ENCODE results near the gene DOK4.
A peak's percentile ranks its signal among the peaks of the same experiment; 100 is the strongest.

The DOK4 gene

DNA sequence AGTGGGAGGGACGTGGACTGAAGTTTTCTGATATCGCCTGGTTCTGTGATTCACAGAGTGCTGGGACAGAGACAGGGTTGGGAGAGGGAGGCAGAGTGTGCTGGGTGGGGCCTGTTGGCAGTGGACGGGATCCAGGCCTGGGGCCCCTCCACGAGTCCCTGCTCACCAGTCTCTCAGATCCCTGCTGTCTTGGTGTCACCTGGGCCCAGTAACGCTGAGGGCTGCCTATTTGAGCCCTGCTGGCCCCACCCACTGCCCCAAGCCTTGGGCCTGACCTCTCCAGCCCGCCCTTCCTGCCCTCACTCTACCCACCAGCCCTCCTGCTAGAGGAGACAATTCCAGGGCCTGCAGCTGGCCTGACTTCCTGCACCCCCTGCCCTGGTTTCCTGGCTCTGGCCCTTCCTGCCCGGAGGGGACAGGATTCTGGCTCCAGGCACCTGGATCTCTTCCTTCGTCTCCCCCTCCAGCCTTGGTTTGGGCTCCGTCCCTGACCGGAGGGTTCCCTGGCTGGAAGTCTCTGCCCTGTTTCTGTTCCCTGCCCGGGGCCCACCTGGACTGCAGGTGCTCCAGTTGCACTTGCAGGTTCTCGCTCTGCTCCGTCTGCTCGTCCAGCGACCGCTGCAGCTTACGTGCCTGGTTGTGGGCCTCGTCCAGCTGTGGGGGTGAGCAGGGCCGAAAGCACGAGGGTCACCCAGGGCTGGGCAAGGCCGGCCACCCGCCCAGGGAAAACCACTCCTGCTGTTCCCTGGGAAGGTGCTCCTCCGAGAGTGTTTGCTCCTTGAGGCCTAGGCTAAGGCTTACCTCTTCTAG lies 28.7 kb upstream of the DOK4 start:
- DNase-seq (ENCODE audit: insufficient read length, low spot score) (no peak), FAIRE-seq (no peak)
- TF ChIP-seq CTCF (IDR thresholded peaks at IDR 0.05; ENCODE audit: insufficient read depth, missing control alignments) = no peak

- no peak for DNase-seq (ENCODE audit: insufficient read length, low spot score)
- TF ChIP-seq CTCF (IDR thresholded peaks at IDR 0.05; ENCODE audit: insufficient read depth, missing control alignments) = no peak
- FAIRE-seq = no peak
Observed at GRCh38 chr16:57514371-57514770, 28.1 kb upstream of the DOK4 start.

DNA sequence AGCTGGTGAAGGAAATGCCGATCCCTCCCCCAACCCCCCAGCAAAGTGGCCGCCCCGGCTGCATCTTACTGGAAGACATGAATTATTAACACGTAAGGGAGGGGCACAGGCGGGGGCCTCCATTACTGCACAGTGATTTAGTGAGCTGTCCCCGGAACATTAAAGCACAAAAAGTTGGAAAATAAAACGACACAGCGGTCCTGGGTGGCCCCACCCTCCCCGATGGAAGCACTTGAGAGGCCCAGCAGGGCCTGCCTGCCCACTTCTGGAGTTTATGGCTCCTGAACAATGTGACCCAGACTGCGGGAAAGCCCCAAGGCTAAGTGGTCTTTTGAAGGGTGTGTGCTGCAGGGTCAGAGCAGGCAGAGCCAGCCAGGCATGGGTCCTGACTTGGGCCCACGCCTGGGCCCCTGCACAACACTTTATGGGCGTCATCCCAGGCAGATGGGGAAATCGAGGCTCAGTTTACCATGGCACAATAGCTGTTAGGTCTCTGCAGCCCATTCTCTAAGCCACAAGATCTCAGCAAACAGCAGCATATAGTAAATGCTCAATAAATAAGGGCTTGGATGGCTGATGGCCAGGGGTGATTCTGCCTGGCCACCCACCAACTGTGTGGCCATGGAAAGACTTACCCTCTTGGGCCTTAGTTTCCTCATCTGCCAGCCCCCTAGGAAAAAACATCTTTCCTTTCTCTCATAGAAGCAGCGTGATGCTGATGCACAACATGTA lies 27.2 kb upstream of the DOK4 start:
- no peak for TF ChIP-seq CTCF (IDR thresholded peaks at IDR 0.05; ENCODE audit: insufficient read depth, missing control alignments)
- DNase-seq (ENCODE audit: insufficient read length, low spot score) (no peak), FAIRE-seq (no peak)

- no peak for FAIRE-seq
- no peak for TF ChIP-seq CTCF (IDR thresholded peaks at IDR 0.05; ENCODE audit: insufficient read depth, missing control alignments)
- DNase-seq (ENCODE audit: insufficient read length, low spot score) = peak; percentile 55
Observed at GRCh38 chr16:57512296-57513001, 26.2 kb upstream of the DOK4 start.

DNA sequence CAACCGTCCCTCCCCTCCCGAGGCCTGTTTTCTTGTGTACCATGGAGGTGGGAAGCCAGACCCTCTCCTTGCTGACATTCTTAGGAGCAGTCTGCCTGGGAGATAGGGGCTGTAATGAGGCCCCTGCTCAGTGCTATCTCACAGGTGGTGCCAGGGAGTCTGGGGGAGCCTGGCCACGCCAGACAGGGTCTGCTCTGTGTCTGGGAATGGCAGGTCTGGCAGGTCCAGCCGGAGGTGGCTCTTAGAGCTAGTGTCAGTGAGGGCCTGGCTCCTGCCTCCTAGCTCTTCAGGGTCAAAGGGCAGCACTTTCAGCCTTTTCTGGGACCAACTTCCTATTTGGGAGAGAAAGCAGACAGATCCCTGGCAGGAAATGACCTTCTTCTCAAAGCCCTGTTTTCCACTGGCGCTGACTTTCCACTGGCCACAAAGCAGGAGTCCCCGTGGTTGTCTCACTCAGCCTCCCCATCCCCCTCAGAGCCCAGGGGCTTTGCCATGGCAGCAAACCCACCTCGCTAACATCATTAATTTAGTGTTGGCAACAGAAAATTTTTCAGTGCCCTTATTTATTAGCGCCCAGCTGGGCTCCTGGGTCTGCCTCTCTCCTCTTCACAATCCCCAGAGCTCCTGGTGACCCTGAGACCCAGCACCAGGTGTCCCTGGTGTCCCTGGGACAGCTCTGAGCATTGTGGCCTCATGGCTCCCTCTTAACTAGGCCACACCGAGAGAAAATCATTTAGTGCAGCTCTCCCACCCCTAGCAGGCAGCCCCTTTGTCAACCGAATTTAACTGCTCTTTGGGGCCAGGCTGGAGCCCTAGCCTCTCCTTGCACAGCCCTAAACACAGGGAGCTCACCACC lies 24.0 kb upstream of the DOK4 start:
- DNase-seq (ENCODE audit: insufficient read length, low spot score) = no peak
- no peak for TF ChIP-seq CTCF (IDR thresholded peaks at IDR 0.05; ENCODE audit: insufficient read depth, missing control alignments)
- no peak for FAIRE-seq

- no peak for TF ChIP-seq CTCF (IDR thresholded peaks at IDR 0.05; ENCODE audit: insufficient read depth, missing control alignments)
- FAIRE-seq (no peak), DNase-seq (ENCODE audit: insufficient read length, low spot score) (no peak)
Observed at GRCh38 chr16:57509231-57509923, 23.1 kb upstream of the DOK4 start.

Measured in D721Med (cell line).